ENCODE measurements around the gene OSBPL3. TPM values are rescaled to one million over a fixed set of nuclear protein-coding genes. Genes with fewer than 3 reads are reported as not detected.

OSBPL3 gene
- total and polyA plus RNA-seq, 2 donors (not counting 1 experiment from before 2014, with no cell fraction given): 13.5 to 67.6 TPM

- intact Hi-C loops (cut with micrococcal nuclease): no loop called here
- POLR2A ChIA-PET: no interaction called here
- peaks cover 13% of the 10 kb centered on the region for H3K4me1 Mint-ChIP-seq
These were observed 181.7 kb downstream of the OSBPL3 start for GRCh38 chr7:24798261-24798660.

GRCh38 chr7:24797270-24797669 is 182.7 kb downstream of the OSBPL3 start:
- WGBS (ENCODE audit: insufficient coverage): 100% methylated on average over 1 of the region's 4 CpGs
- no peaks in the 10 kb centered on the region for H3K27me3 Mint-ChIP-seq
- intact Hi-C loops (cut with micrococcal nuclease): no loop called here
- H3K4me3 Mint-ChIP-seq: no peak overlapping the region
- H3K36me3 ChIP-seq (replicated peaks in 1 of 2; ENCODE audit: control extremely low read depth in 1 of 2, control insufficient read depth in 1 of 2, extremely low read depth in 1 of 2, insufficient read depth in 2 of 2, low read length in 1 of 2): peaks cover 2 to 28% of the 10 kb centered on the region in 2 experiments
- H3K4me1 Mint-ChIP-seq: peaks cover 17% of the 10 kb centered on the region
- no peak overlapping the region for H3K27ac Mint-ChIP-seq
- no peak for ATAC-seq (ENCODE audit: low read depth)
- no peaks in the 10 kb centered on the region for H4K20me1 ChIP-seq (ENCODE audit: control insufficient read depth, insufficient read depth, low read length, poor library complexity, severe bottlenecking)
- no peak overlapping the region for H3K4me3 ChIP-seq (ENCODE audit: control extremely low read depth in 1 of 5, extremely low read depth in 1 of 5, insufficient read depth in 1 of 5, low read depth in 2 of 5, low read length in 4 of 5)
- H3K9me3 ChIP-seq (ENCODE audit: control extremely low read depth in 1 of 3, control insufficient read depth in 2 of 3, insufficient read depth in 1 of 3, low read length in 2 of 3): no peaks in the 10 kb centered on the region
- CTCF ChIA-PET: no interaction called here
- no peak overlapping the region for H2AFZ ChIP-seq (ENCODE audit: insufficient read depth, low read depth, low read length, poor library complexity, severe bottlenecking)
- H3K79me2 ChIP-seq (ENCODE audit: control insufficient read depth, insufficient read depth, low read length): no peaks in the 10 kb centered on the region
- H3K4me2 ChIP-seq (replicated peaks; ENCODE audit: low read depth, low read length, poor library complexity, severe bottlenecking): no peak overlapping the region
- no peak overlapping the region for H3K27ac ChIP-seq (ENCODE audit: low read length in 2 of 2)
- no peak for DNase-seq
- POLR2A ChIA-PET: no interaction called here
- H3K9me3 Mint-ChIP-seq (ENCODE audit: insufficient read depth): no peaks in the 10 kb centered on the region
- H3K4me1 ChIP-seq (ENCODE audit: control insufficient read depth in 2 of 2, insufficient read depth in 2 of 2, low read length in 2 of 2): peaks cover 9 to 10% of the 10 kb centered on the region in 2 donors
- H3K27me3 ChIP-seq (replicated peaks in 1 of 4; ENCODE audit: control extremely low read depth in 1 of 4, control insufficient read depth in 3 of 4, insufficient read depth in 4 of 4, low read length in 3 of 4): no peaks in the 10 kb centered on the region
- H3K9ac ChIP-seq (ENCODE audit: low read length): no peak overlapping the region
- TF ChIP-seq CTCF (IDR thresholded peaks at IDR 0.05) (no peak), EZH2 (IDR thresholded peaks at IDR 0.05; ENCODE audit: borderline replicate concordance, insufficient read depth, low read depth, low read length, poor library complexity, severe bottlenecking) (no peak)

More at GRCh38 chr7:24798261-24798660, 181.7 kb downstream of the OSBPL3 start:
- Histone ChIP-seq H3K4me3 (ENCODE audit: control extremely low read depth in 1 of 5, extremely low read depth in 1 of 5, insufficient read depth in 1 of 5, low read depth in 2 of 5, low read length in 4 of 5) (no peak overlapping the region), H3K9me3 (ENCODE audit: control extremely low read depth in 1 of 3, control insufficient read depth in 2 of 3, insufficient read depth in 1 of 3, low read length in 2 of 3) (no peaks in the 10 kb centered on the region), H3K4me2 (replicated peaks; ENCODE audit: low read depth, low read length, poor library complexity, severe bottlenecking) (no peak overlapping the region), H2AFZ (ENCODE audit: insufficient read depth, low read depth, low read length, poor library complexity, severe bottlenecking) (no peak overlapping the region), H3K36me3 (replicated peaks in 1 of 2; ENCODE audit: control extremely low read depth in 1 of 2, control insufficient read depth in 1 of 2, extremely low read depth in 1 of 2, insufficient read depth in 2 of 2, low read length in 1 of 2) (peaks cover 2 to 38% of the 10 kb centered on the region in 2 experiments), H3K27ac (ENCODE audit: low read length in 2 of 2) (no peak overlapping the region), H4K20me1 (ENCODE audit: control insufficient read depth, insufficient read depth, low read length, poor library complexity, severe bottlenecking) (no peaks in the 10 kb centered on the region), H3K4me1 (ENCODE audit: control insufficient read depth in 2 of 2, insufficient read depth in 2 of 2, low read length in 2 of 2) (peaks cover 9 to 10% of the 10 kb centered on the region in 2 donors), H3K27me3 (replicated peaks in 1 of 4; ENCODE audit: control extremely low read depth in 1 of 4, control insufficient read depth in 3 of 4, insufficient read depth in 4 of 4, low read length in 3 of 4) (no peaks in the 10 kb centered on the region), H3K9ac (ENCODE audit: low read length) (no peak overlapping the region), H3K79me2 (ENCODE audit: control insufficient read depth, insufficient read depth, low read length) (no peaks in the 10 kb centered on the region)
- CTCF ChIA-PET: interaction anchor here (0.7 to 3.8 kb wide), 3 partner anchors 14 to 272 kb away, joined by 3 to 17 read pairs (median 4); no protein-coding TSS in a partner anchor
- H3K9me3 Mint-ChIP-seq (ENCODE audit: insufficient read depth): no peaks in the 10 kb centered on the region
- H3K27me3 Mint-ChIP-seq: no peaks in the 10 kb centered on the region
- H3K4me3 Mint-ChIP-seq: no peak overlapping the region
- TF ChIP-seq CTCF (IDR thresholded peaks at IDR 0.05) (no peak), EZH2 (IDR thresholded peaks at IDR 0.05; ENCODE audit: borderline replicate concordance, insufficient read depth, low read depth, low read length, poor library complexity, severe bottlenecking) (no peak)
- ATAC-seq (ENCODE audit: low read depth) (no peak), DNase-seq (no peak)
- 100% methylated on average over 1 of the region's 4 CpGs for WGBS (ENCODE audit: insufficient coverage)
- H3K27ac Mint-ChIP-seq: no peak overlapping the region

Data from B cell (primary cell).